ENCODE data around the gene PTPRM.

DNA sequence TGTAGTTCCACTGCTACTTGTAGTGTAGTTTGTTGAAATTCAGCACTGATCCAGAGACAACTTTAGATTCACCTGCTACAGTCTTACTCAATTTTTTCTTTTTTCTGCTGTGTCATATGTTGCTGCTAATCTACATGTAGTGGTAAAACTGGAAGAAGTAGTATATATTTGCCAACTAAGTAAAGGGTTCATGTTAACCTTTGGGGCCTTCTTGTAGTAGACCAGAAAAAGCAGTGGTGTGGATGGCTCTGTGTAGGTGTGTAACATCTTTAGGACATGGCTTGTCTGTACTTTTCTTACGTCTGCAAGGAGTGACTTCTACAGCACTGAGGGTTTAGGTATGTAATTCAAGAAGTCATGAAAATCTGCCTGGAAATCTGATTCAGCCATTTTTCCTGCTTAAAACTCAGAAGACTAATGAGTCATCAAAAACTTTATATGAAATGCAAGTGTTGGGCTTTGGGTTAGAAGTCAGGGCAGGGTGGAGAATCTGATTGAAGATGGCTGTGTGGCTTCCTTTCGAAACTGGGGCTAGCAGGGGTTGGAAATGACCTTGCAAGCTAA lies 8.4 kb downstream of the PTPRM start:
- TF ChIP-seq CTCF (IDR thresholded peaks at IDR 0.05; ENCODE audit: low read depth, low read length, poor library complexity, severe bottlenecking) (no peak), EZH2phosphoT487 (IDR thresholded peaks at IDR 0.05; ENCODE audit: borderline replicate concordance, low read length) (no peak)
